Bronchial epithelial cell (primary cell): ENCODE measurements around the gene CAMTA1. TPM values are rescaled to one million over a fixed set of nuclear protein-coding genes. Genes with fewer than 3 reads are reported as not detected.

ENCODE experiments used
- DNase-seq: peaks from one replicate; pipeline ENCODE4 v3.0.0-alpha.2; 2010; ENCODE audit warnings: low read depth
- FAIRE-seq: peaks from 2 replicates; lab custom pipeline; 2011; peaks lifted over from hg19 to GRCh38; lab: Jason Lieb, UNC
- H3K27me3 ChIP-seq: 2 replicates; pipeline ENCODE4 v1.5.1; 2011; ENCODE audit warnings: low read length; ENCODE audit not compliant: control insufficient read depth, insufficient read depth
- H3K36me3 ChIP-seq: 2 replicates; pipeline ENCODE4 v1.5.1; 2011; ENCODE audit warnings: low read length; ENCODE audit not compliant: control insufficient read depth, insufficient read depth
- H3K4me3 ChIP-seq: 2 replicates; pipeline ENCODE4 v1.5.1; 2011; ENCODE audit warnings: mild to moderate bottlenecking, low read depth, low read length, control low read depth
- total RNA-seq: library from RNA; depleted of rRNA; stranded (reverse); fragments of >200 nt; gene quantifications from 2 replicates; pipeline ENCODE4 v1.2.1, GENCODE V29; 2014
- TF ChIP-seq, protein P1 (sequence below): IDR thresholded peaks from 2 replicates; pipeline ENCODE4 v1.5.1; 2011; ENCODE audit warnings: mild to moderate bottlenecking, moderate library complexity, low read length, control low read depth, inconsistent platforms; ENCODE audit not compliant: insufficient read depth, severe bottlenecking

CAMTA1 gene
- total RNA-seq, 1 donor from 2014 or later, result 68.2 TPM

DNA sequence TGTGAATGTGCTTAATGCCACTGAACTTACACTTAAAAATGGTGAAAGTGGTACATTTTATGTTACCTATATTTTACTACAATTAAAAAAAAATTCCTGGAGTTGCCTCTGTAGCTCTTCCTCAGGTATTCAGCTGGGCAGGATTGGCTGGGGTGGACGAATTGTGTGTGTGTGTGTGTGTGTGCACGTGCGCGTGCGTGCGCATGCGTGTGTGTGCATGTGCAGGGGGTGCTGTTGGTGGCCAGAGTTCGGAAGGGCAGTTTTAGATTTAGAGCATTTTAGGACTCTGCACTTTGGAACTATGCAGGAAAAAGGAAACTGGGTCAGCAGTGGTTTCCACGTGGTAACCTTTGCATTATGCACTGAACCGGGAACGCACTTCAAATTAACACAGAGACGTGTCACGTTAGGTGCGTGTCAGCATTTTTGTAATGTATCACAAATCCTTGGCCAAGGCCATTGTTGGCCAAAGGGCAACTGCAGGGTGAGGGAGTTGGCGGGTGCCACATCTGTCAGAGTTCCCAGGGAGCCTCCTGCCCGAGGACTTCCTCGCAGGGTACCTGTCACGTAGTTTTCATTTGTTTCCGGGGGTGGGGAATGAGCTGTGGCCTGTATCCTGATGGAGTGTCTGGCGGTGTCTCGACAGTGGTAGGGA, 312.8 kb downstream of the CAMTA1 start:
- FAIRE-seq, result no peak
- Histone ChIP-seq H3K27me3 (peaks cover 15% of the 10 kb centered on the region), H3K36me3 (no peaks in the 10 kb centered on the region), H3K4me3 (no peak overlapping the region)
- no peak for DNase-seq
- TF ChIP-seq, protein P1, sequence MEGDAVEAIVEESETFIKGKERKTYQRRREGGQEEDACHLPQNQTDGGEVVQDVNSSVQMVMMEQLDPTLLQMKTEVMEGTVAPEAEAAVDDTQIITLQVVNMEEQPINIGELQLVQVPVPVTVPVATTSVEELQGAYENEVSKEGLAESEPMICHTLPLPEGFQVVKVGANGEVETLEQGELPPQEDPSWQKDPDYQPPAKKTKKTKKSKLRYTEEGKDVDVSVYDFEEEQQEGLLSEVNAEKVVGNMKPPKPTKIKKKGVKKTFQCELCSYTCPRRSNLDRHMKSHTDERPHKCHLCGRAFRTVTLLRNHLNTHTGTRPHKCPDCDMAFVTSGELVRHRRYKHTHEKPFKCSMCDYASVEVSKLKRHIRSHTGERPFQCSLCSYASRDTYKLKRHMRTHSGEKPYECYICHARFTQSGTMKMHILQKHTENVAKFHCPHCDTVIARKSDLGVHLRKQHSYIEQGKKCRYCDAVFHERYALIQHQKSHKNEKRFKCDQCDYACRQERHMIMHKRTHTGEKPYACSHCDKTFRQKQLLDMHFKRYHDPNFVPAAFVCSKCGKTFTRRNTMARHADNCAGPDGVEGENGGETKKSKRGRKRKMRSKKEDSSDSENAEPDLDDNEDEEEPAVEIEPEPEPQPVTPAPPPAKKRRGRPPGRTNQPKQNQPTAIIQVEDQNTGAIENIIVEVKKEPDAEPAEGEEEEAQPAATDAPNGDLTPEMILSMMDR, result no peak

DNA sequence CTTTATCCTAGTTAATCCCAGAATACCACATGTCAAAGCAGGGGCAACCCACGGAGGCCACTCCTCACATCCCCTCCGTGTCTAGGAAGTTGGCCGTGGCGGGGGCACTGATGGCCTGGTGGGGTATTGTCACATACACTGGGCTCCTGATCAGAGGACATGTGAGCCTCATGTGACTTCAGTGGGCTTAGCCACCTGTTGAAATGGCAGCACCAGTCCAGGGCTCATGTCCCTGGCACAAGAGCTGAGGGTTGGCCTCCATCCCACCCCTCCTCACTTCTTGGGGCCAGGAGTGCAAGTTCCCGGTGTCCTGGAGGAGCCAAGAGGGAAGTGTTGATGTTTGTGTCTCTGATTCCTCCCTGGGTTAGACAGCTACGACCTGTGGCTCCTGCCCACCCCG, 313.4 kb downstream of the CAMTA1 start:
- no peak for DNase-seq
- no peak for FAIRE-seq
- TF ChIP-seq, protein P1, result no peak
- peaks cover 12% of the 10 kb centered on the region for H3K27me3 ChIP-seq
- H3K36me3 ChIP-seq, result no peaks in the 10 kb centered on the region
- no peak overlapping the region for H3K4me3 ChIP-seq

DNA sequence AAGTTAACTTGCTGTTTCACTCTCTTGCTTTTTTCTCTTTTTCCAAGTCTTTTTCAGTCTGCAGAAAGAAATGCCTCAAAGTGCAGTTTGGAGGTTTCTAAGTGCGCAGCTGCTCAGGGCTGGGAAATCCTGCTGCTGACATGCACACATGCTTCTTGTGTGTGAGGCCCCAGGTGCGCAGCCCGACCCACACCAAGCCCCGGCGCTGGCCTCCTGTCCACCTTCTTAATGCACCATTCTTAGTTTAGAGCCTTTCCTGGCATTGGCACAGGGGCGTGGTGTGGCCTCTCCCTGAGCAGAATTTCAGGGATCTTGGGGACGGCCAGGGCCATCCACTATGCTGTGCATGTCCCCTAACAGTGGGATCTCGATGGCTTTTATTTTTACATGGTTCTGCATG, 315.2 kb downstream of the CAMTA1 start:
- Histone ChIP-seq H3K4me3 (no peak overlapping the region), H3K36me3 (no peaks in the 10 kb centered on the region), H3K27me3 (peaks cover 2% of the 10 kb centered on the region)
- FAIRE-seq (no peak), DNase-seq (no peak)
- TF ChIP-seq, protein P1, result no peak

DNA sequence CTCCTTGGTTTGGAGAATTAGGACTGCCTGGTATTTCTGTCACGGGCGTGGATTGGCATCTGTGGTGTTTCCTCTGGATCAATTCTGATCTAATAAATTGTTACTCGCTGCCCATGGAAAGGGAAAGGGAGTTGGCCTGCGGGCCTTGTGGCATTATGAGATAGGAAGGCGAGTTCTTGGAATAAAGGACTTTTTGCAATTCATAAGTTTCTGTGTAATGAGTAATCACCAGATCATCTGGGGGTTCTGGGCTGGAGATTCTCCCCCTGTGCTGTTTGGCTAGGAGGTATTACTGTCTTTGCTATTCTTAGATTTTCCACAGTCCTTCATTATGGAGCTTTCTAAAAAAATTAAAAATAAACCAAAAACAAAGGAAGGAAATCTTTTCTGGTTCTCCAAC, 315.9 kb downstream of the CAMTA1 start:
- no peaks in the 10 kb centered on the region for H3K36me3 ChIP-seq
- TF ChIP-seq, protein P1, result no peak
- DNase-seq, result no peak
- FAIRE-seq, result no peak
- no peak overlapping the region for H3K4me3 ChIP-seq
- no peaks in the 10 kb centered on the region for H3K27me3 ChIP-seq

DNA sequence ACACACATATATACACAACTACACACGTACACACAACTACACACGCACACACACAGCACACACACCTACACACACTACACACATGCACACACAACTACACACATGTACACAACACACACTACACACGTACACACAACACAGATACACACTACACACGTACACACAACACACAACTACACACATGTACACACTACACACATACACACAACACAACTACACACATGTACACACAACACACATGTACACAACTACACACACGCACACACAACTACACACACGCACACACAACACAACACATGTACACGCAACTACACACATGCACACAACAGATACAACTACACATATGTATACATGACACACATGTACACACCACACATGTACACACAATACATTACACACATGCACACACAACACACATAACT, 318.1 kb downstream of the CAMTA1 start:
- Histone ChIP-seq H3K36me3 (no peaks in the 10 kb centered on the region), H3K4me3 (no peak overlapping the region), H3K27me3 (no peaks in the 10 kb centered on the region)
- DNase-seq (peak; percentile 1), FAIRE-seq (peak; percentile 93)
- TF ChIP-seq, protein P1, result no peak

DNA sequence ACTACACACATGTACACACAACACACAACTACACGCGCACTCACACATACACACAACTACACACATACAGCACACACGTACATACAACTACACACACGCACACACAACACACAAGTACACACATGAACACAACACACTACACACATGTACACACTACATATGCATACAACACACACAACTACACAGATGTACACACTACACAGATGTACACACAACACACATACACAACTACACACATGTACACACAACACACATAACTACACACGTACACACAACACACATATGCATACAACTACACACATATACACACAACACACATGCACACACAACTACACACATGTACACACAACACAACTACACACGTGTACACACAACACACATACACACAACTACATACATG, 318.6 kb downstream of the CAMTA1 start:
- no peak for FAIRE-seq

More for the DNA sequence above, 318.6 kb downstream of the CAMTA1 start:
- no peaks in the 10 kb centered on the region for H3K36me3 ChIP-seq
- H3K27me3 ChIP-seq, result no peaks in the 10 kb centered on the region
- no peak overlapping the region for H3K4me3 ChIP-seq
- TF ChIP-seq, protein P1, result no peak
- no peak for DNase-seq
